GM21786 (cell line): ENCODE results near the gene GHRL.

ENCODE experiments used
- ATAC-seq: cut with Tn5 transposase; IDR thresholded peaks from one replicate; pipeline ENCODE4 v1.9.1; 2021; ENCODE audit not compliant: unreplicated experiment

The GHRL gene

GRCh38 chr3:10292505-10293419, at the start of gene GHRL:
GHRL (minus strand) TSS chr3:10292947; CDS start chr3:10290180, 2,767 bp downstream.
- ATAC-seq = peak; percentile 72

GRCh38 chr3:10341901-10342398, 49.2 kb upstream of the GHRL start:
- no peak for ATAC-seq

- ATAC-seq = no peak
These were observed 47.7 kb upstream of the GHRL start for GRCh38 chr3:10340476-10340875.

- no peak for ATAC-seq
These were observed 47.3 kb upstream of the GHRL start for GRCh38 chr3:10340046-10340445.

- no peak for ATAC-seq
These were observed 46.7 kb upstream of the GHRL start for GRCh38 chr3:10339376-10339955.

- no peak for ATAC-seq
These were observed 46.0 kb upstream of the GHRL start for GRCh38 chr3:10338591-10339353.

GRCh38 chr3:10338164-10338470, 45.4 kb upstream of the GHRL start:
- ATAC-seq = no peak

- no peak for ATAC-seq
These were observed 44.8 kb upstream of the GHRL start for GRCh38 chr3:10337323-10338163.

- ATAC-seq = no peak
These were observed 44.0 kb upstream of the GHRL start for GRCh38 chr3:10336761-10337160.

GRCh38 chr3:10335871-10336622, 43.3 kb upstream of the GHRL start:
- no peak for ATAC-seq

- no peak for ATAC-seq
These were observed 42.5 kb upstream of the GHRL start for GRCh38 chr3:10335190-10335738.

- ATAC-seq = no peak
These were observed 41.7 kb upstream of the GHRL start for GRCh38 chr3:10334459-10334858.

GRCh38 chr3:10334042-10334441, 41.3 kb upstream of the GHRL start:
- no peak for ATAC-seq

GRCh38 chr3:10333349-10333650, 40.6 kb upstream of the GHRL start:
- no peak for ATAC-seq

GRCh38 chr3:10332481-10333348, 40.0 kb upstream of the GHRL start:
- no peak for ATAC-seq

GRCh38 chr3:10331320-10331719, 38.6 kb upstream of the GHRL start:
- ATAC-seq = no peak

- ATAC-seq = no peak
These were observed 37.6 kb upstream of the GHRL start for GRCh38 chr3:10330319-10330718.

- no peak for ATAC-seq
These were observed 36.8 kb upstream of the GHRL start for GRCh38 chr3:10329495-10330015.
